Nephron progenitor cell (in vitro differentiated cells): ENCODE measurements around the gene SASH1.

Experiments
- DNase-seq: peaks from one replicate; pipeline ENCODE4 v3.0.0; 2021
- H3K27ac Mint-ChIP-seq: 2 replicates; pipeline ENCODE4 v1.8.0; 2021; ENCODE audit warnings: mild to moderate bottlenecking, moderate library complexity, mixed read lengths
- H3K27me3 Mint-ChIP-seq: 2 replicates; pipeline ENCODE4 v1.8.0; 2021; ENCODE audit warnings: mild to moderate bottlenecking, low read depth, mixed read lengths; ENCODE audit not compliant: poor library complexity
- H3K36me3 Mint-ChIP-seq: 2 replicates; pipeline ENCODE4 v1.8.0; 2021; ENCODE audit warnings: low read depth, mixed read lengths
- H3K4me1 Mint-ChIP-seq: 2 replicates; pipeline ENCODE4 v1.8.0; 2021; ENCODE audit warnings: mixed read lengths
- H3K4me3 Mint-ChIP-seq: 2 replicates; pipeline ENCODE4 v1.8.0; 2021; ENCODE audit warnings: mild to moderate bottlenecking, moderate library complexity, mixed read lengths
- H3K9me3 Mint-ChIP-seq: 2 replicates; pipeline ENCODE4 v1.8.0; 2021; ENCODE audit warnings: mild to moderate bottlenecking, moderate library complexity, mixed read lengths
- TF ChIP-seq, protein P1 (sequence below): fragments of 200-600 bp; sonication (generic); IDR thresholded peaks from 2 replicates; pipeline ENCODE4 v1.5.0; 2021; ENCODE audit warnings: antibody characterized with exemption

Gene SASH1

GRCh38 chr6:148457137-148457842 lies 114.7 kb downstream of the SASH1 start:
- H3K27me3 Mint-ChIP-seq: no peaks in the 10 kb centered on the region
- no peaks in the 10 kb centered on the region for H3K9me3 Mint-ChIP-seq
- peaks cover 31% of the 10 kb centered on the region for H3K36me3 Mint-ChIP-seq
- peaks cover 29% of the 10 kb centered on the region for H3K4me1 Mint-ChIP-seq
- TF ChIP-seq, protein P1, sequence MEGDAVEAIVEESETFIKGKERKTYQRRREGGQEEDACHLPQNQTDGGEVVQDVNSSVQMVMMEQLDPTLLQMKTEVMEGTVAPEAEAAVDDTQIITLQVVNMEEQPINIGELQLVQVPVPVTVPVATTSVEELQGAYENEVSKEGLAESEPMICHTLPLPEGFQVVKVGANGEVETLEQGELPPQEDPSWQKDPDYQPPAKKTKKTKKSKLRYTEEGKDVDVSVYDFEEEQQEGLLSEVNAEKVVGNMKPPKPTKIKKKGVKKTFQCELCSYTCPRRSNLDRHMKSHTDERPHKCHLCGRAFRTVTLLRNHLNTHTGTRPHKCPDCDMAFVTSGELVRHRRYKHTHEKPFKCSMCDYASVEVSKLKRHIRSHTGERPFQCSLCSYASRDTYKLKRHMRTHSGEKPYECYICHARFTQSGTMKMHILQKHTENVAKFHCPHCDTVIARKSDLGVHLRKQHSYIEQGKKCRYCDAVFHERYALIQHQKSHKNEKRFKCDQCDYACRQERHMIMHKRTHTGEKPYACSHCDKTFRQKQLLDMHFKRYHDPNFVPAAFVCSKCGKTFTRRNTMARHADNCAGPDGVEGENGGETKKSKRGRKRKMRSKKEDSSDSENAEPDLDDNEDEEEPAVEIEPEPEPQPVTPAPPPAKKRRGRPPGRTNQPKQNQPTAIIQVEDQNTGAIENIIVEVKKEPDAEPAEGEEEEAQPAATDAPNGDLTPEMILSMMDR: no peak
- no peak overlapping the region for H3K27ac Mint-ChIP-seq
- H3K4me3 Mint-ChIP-seq: no peak overlapping the region
- no peak for DNase-seq

GRCh38 chr6:148457843-148458159 lies 115.2 kb downstream of the SASH1 start:
- peaks cover 25% of the 10 kb centered on the region for H3K4me1 Mint-ChIP-seq
- H3K27ac Mint-ChIP-seq: no peak overlapping the region
- H3K27me3 Mint-ChIP-seq: no peaks in the 10 kb centered on the region
- TF ChIP-seq, protein P1: no peak
- no peaks in the 10 kb centered on the region for H3K9me3 Mint-ChIP-seq
- DNase-seq: no peak
- no peak overlapping the region for H3K4me3 Mint-ChIP-seq
- peaks cover 31% of the 10 kb centered on the region for H3K36me3 Mint-ChIP-seq

- Mint-ChIP-seq H3K27me3 (no peaks in the 10 kb centered on the region), H3K9me3 (no peaks in the 10 kb centered on the region), H3K27ac (no peak overlapping the region), H3K4me3 (no peak overlapping the region), H3K4me1 (peaks cover 29% of the 10 kb centered on the region), H3K36me3 (peaks cover 35% of the 10 kb centered on the region)
- TF ChIP-seq, protein P1: no peak
- no peak for DNase-seq
Measured at GRCh38 chr6:148459238-148459637, 116.6 kb downstream of the SASH1 start.

GRCh38 chr6:148460876-148461646 lies 118.4 kb downstream of the SASH1 start:
- peaks cover 3% of the 10 kb centered on the region for H3K27me3 Mint-ChIP-seq
- DNase-seq: no peak
- H3K9me3 Mint-ChIP-seq: no peaks in the 10 kb centered on the region
- TF ChIP-seq, protein P1: no peak
- H3K4me3 Mint-ChIP-seq: no peak overlapping the region
- H3K27ac Mint-ChIP-seq: no peak overlapping the region
- H3K36me3 Mint-ChIP-seq: peaks cover 23% of the 10 kb centered on the region
- peaks cover 28% of the 10 kb centered on the region for H3K4me1 Mint-ChIP-seq

GRCh38 chr6:148461986-148462577 lies 119.4 kb downstream of the SASH1 start:
- Mint-ChIP-seq H3K4me1 (peaks cover 34% of the 10 kb centered on the region), H3K9me3 (no peaks in the 10 kb centered on the region), H3K27me3 (peaks cover 3% of the 10 kb centered on the region), H3K36me3 (peaks cover 22% of the 10 kb centered on the region), H3K27ac (no peak overlapping the region), H3K4me3 (no peak overlapping the region)
- DNase-seq: no peak
- TF ChIP-seq, protein P1: no peak
